Esophagus squamous epithelium (tissue), 4 donors: ENCODE results near the gene MYO9B.

ENCODE experiments used
- CTCF ChIP-seq, 6 experiments: fragments of 450-650 bp in 4 of 6; fragments of 200-600 bp in 2 of 6; sonication (generic) in 2 of 6; IDR thresholded peaks; one replicate each; pipeline ENCODE4 v1.5.1; 2016 to 2019; ENCODE audit warnings: antibody characterized with exemption in 6 of 6, mild to moderate bottlenecking in 4 of 6, moderate library complexity in 4 of 6
- POLR2A ChIP-seq, 4 donors: fragments of 450-650 bp; IDR thresholded peaks; one replicate each; pipeline ENCODE4 v1.6.1; 2017; ENCODE audit warnings: antibody characterized with exemption in 4 of 4, mild to moderate bottlenecking in 4 of 4, moderate library complexity in 3 of 4

- TF ChIP-seq CTCF (IDR thresholded peaks at IDR 0.05), result peak; percentile 33 to 68 (median 46)
- TF ChIP-seq POLR2A (IDR thresholded peaks at IDR 0.05), result no peak
These were observed 159.9 kb downstream of the MYO9B start for GRCh38 chr19:17235300-17235970.
